HEK293T (cell line): ENCODE data around the gene KMT2C.
"Not testable (repeated sequence)": the region's sequence is repeated elsewhere in the genome, so short reads cannot be mapped to it uniquely, and the experiment has no call there.

ENCODE experiments used
- CTCF ChIA-PET: fragments of 350-600 bp; formaldehyde crosslinking; extraction: SDS; loops from one replicate; lab custom pipeline; 2021; ENCODE audit warnings: antibody characterized with exemption, inconsistent platforms; lab: Yijun Ruan, JAX
- POLR2A ChIA-PET: fragments of 350-600 bp; formaldehyde crosslinking; extraction: SDS; loops from one replicate; lab custom pipeline; 2020; ENCODE audit warnings: antibody characterized with exemption, inconsistent platforms; lab: Yijun Ruan, JAX
- DNase-seq: peaks from one replicate; pipeline ENCODE4 v3.0.0; 2012; ENCODE audit warnings: mixed read lengths; ENCODE audit errors: extremely low spot score
- ARNT ChIP-seq: fragments of 450-650 bp; IDR thresholded peaks from 2 replicates; pipeline ENCODE4 v1.6.1; 2017; ENCODE audit warnings: mild to moderate bottlenecking
- BHLHE40 ChIP-seq: fragments of 450-650 bp; IDR thresholded peaks from 2 replicates; pipeline ENCODE4 v1.6.1; 2016; ENCODE audit warnings: mild to moderate bottlenecking, moderate library complexity, borderline replicate concordance
- CTBP1 ChIP-seq: fragments of 450-650 bp; IDR thresholded peaks from 2 replicates; pipeline ENCODE4 v1.6.1; 2016; ENCODE audit warnings: borderline replicate concordance
- ELF4 ChIP-seq: fragments of 450-650 bp; IDR thresholded peaks from 2 replicates; pipeline ENCODE4 v1.6.1; 2017; ENCODE audit warnings: antibody characterized with exemption
- FOXA1 ChIP-seq: fragments of 450-650 bp; IDR thresholded peaks from 2 replicates; pipeline ENCODE4 v1.6.1; 2016; ENCODE audit warnings: mild to moderate bottlenecking
- FOXK2 ChIP-seq: fragments of 450-650 bp; IDR thresholded peaks from 2 replicates; pipeline ENCODE4 v1.6.1; 2016; ENCODE audit warnings: mild to moderate bottlenecking
- FOXM1 ChIP-seq: fragments of 450-650 bp; IDR thresholded peaks from 2 replicates; pipeline ENCODE4 v1.6.1; 2017; ENCODE audit warnings: mild to moderate bottlenecking, borderline replicate concordance
- HDGF ChIP-seq: fragments of 450-650 bp; IDR thresholded peaks from 2 replicates; pipeline ENCODE4 v1.6.1; 2017; ENCODE audit warnings: antibody characterized with exemption, borderline replicate concordance
- L3MBTL2 ChIP-seq: fragments of 450-650 bp; conservative IDR thresholded peaks from 2 replicates; pipeline ENCODE4 v1.6.1; 2016; ENCODE audit warnings: mild to moderate bottlenecking
- LEF1 ChIP-seq: fragments of 450-650 bp; IDR thresholded peaks from 2 replicates; pipeline ENCODE4 v1.6.1; 2017; ENCODE audit warnings: mild to moderate bottlenecking, borderline replicate concordance
- NFRKB ChIP-seq: fragments of 450-650 bp; IDR thresholded peaks from 2 replicates; pipeline ENCODE4 v1.6.1; 2016; ENCODE audit warnings: mild to moderate bottlenecking, moderate library complexity
- SP1 ChIP-seq: fragments of 450-650 bp; IDR thresholded peaks from 2 replicates; pipeline ENCODE4 v1.6.1; 2017
- SUZ12 ChIP-seq: fragments of 450-650 bp; IDR thresholded peaks from 2 replicates; pipeline ENCODE4 v1.6.1; 2016; ENCODE audit warnings: mild to moderate bottlenecking
- TARDBP ChIP-seq: fragments of 450-650 bp; IDR thresholded peaks from 2 replicates; pipeline ENCODE4 v1.6.1; 2016
- ZNF384 ChIP-seq: fragments of 450-650 bp; IDR thresholded peaks from 2 replicates; pipeline ENCODE4 v1.6.1; 2016
- TF ChIP-seq, protein P1 (sequence below): fragments of 450-650 bp; IDR thresholded peaks from 2 replicates; pipeline ENCODE4 v1.6.1; 2016

Gene KMT2C

DNA sequence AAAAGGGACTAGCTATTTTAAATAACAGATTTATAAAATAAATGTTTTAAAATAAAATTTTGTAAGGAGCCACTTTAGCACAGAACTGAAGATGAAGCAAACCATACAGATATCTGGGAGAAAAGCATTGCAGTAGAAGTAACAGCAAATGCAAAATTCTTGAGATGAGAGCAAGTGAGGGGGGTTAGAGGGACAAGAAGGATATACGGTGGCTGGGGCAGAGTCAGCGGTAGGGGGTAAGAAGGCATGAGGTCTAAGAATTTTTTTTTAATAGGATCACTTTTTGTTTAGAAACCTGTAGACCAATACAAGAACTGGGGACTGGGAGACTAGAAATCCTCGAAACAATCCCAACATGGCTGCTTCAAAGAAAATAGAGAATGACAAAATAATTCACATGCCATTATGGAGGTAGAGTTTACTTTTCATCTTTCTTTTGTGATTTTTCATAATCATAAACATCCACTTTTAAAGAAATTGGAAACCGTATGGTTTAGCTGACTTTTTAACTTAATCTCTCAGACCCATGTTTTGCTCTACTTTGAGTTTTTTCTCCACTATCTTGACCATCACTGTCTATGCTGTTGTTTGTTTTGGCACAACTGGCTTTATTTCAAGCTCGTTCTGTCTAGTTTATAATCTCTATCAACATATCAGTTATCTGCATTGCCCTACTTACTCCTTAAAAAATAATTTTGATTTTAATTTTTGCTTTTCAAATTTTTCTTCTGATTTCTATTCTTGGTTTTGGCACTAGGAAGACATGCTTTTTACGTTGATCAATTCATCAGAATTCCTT is 73.5 kb downstream of the KMT2C start:
- no peak for TF ChIP-seq FOXK2
- no peak for TF ChIP-seq ARNT
- TF ChIP-seq BHLHE40, result no peak
- TF ChIP-seq, protein P1, sequence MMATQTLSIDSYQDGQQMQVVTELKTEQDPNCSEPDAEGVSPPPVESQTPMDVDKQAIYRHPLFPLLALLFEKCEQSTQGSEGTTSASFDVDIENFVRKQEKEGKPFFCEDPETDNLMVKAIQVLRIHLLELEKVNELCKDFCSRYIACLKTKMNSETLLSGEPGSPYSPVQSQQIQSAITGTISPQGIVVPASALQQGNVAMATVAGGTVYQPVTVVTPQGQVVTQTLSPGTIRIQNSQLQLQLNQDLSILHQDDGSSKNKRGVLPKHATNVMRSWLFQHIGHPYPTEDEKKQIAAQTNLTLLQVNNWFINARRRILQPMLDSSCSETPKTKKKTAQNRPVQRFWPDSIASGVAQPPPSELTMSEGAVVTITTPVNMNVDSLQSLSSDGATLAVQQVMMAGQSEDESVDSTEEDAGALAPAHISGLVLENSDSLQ, result no peak
- no peak for TF ChIP-seq ELF4
- no peak for TF ChIP-seq NFRKB
- TF ChIP-seq FOXA1, result no peak
- no peak for TF ChIP-seq LEF1
- TF ChIP-seq HDGF, result no peak
- TF ChIP-seq TARDBP, result no peak
- no peak for TF ChIP-seq SP1
- no peak for TF ChIP-seq CTBP1
- no peak for TF ChIP-seq ZNF384
- TF ChIP-seq SUZ12, result no peak
- no peak for TF ChIP-seq L3MBTL2
- no peak for TF ChIP-seq FOXM1
- CTCF ChIA-PET, result no interaction called here
- DNase-seq, result no peak
- POLR2A ChIA-PET, result no interaction called here

DNA sequence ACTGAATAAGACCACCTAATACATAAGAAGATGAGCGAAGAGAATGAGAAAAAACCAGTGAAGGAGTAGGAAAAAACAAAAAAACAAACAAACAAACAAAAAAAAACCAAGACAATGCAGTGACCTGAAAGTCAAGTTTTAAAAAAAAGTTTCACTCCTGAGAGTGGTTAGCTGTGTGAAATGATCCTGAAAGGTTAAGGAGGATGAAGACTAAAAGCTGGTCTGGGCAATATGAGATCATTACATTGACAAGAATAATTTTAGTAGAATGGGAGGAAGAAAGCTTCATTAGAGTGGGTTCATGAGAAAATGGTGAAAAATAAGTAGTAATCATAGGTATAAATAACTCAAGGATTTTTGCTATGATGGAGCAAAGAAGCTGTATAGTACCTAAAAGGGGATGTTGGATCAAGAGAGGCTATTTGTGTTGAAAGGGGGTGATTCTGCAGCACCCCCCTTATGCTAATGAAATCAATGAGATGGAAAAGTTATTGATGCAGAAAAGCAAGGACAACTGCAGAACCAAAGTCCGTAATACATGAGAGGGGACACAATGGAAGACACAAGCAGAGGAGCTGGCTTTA is 80.2 kb downstream of the KMT2C start:
- TF ChIP-seq NFRKB (no peak), FOXA1 (no peak), HDGF (no peak), FOXM1 (no peak), SUZ12 (no peak), SP1 (no peak)
- POLR2A ChIA-PET, result no interaction called here
- DNase-seq, result no peak
- CTCF ChIA-PET, result interaction anchor here (0.6 to 0.8 kb wide), 2 partner anchors 16 to 340 kb away, joined by 3 read pairs; no protein-coding TSS in a partner anchor

DNA sequence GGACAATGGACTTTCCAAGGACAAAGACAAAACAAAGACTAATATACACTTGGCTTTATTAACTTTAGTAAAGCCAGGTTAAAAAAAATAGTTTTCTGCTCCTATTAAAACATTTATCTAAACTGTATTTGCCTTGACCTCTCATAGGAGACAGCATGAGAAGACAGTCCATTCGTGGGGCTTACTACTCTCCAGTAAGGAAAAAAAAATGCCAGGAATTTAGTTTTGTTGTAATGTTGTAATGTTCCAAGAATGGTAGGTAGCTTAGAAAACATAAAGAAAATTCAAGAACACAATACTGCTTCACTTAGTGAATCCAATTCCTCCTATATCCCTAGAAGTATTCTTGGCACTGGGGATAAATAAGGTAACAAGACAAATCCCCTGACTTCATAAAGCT is 81.7 kb downstream of the KMT2C start:
- ChIA-PET CTCF (no interaction called here), POLR2A (no interaction called here)
- no peak for TF ChIP-seq NFRKB
- TF ChIP-seq ARNT, result no peak
- no peak for TF ChIP-seq BHLHE40
- TF ChIP-seq FOXM1, result no peak
- TF ChIP-seq SUZ12, result no peak
- TF ChIP-seq HDGF, result no peak
- TF ChIP-seq, protein P1, result no peak
- TF ChIP-seq FOXA1, result no peak
- no peak for TF ChIP-seq SP1
- TF ChIP-seq LEF1, result no peak
- no peak for TF ChIP-seq ELF4
- TF ChIP-seq TARDBP, result no peak
- TF ChIP-seq FOXK2, result no peak
- no peak for TF ChIP-seq L3MBTL2
- TF ChIP-seq ZNF384, result no peak
- no peak for DNase-seq

DNA sequence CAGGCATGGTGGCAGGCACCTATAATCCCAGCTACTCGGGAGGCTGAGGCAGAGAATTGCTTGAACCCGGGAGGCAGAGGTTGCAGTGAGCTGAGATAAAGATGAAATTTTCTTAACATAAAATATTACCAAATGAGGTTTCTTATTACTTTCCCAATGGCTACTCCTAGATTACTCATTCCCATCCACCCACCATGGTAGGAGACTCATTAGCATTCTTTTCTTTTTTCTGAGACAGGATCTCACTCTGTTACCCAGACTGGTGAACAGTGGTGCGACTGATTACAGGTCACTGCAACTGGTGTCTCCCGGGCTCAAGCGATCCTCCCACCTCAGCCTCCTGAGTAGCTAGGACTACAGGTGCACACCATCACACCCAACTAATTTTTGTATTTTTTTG is 82.5 kb downstream of the KMT2C start:
- DNase-seq, POLR2A ChIA-PET, CTCF ChIA-PET: not testable (repeated sequence)

DNA sequence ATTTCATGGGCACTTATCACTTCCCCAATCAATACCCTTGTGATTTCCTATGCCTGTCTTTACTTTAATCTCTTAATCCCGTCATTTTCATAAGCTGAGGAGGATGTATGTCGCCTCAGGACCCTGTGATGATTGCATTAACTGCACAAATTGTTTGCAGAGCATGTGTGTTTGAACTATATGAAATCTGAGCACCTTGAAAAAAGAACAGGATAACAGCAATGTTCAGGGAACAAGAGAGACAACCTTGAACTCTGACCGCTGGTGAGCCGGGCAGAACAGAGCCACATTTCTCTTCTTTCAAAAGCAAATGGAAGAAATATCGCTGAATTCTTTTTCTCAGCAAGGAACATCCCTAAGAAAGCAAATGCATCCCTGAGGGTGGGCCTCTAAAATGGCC is 84.1 kb downstream of the KMT2C start:
- DNase-seq, POLR2A ChIA-PET, CTCF ChIA-PET: not testable (repeated sequence)

DNA sequence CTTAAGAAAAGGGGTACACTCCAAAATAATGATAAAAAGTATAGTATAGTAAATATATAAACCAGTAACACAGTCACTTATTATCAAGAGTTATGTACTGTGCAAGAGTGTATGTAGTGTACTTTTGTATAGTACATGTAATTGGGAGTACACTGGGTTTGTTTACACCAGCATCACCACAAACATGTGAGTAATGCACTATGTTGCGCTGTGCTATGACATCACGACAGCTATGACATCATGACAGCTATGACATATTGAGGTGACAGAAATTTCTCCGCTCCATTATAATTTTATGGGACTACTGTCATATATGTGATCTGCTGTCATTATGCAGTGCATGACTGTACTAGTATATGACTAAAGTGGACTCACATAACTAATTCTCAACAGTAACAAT is 84.6 kb downstream of the KMT2C start:
- ChIA-PET POLR2A (no interaction called here), CTCF (interaction anchor here (0.6 to 1.5 kb wide), 2 partner anchors 15 to 245 kb away, joined by 4 to 8 read pairs; no protein-coding TSS in a partner anchor)
- TF ChIP-seq, protein P1, result peak; percentile 47
- TF ChIP-seq TARDBP (peak; percentile 40; the same call in 1 of the 2 replicates), LEF1 (no peak), SP1 (no peak)
- no peak for DNase-seq

DNA sequence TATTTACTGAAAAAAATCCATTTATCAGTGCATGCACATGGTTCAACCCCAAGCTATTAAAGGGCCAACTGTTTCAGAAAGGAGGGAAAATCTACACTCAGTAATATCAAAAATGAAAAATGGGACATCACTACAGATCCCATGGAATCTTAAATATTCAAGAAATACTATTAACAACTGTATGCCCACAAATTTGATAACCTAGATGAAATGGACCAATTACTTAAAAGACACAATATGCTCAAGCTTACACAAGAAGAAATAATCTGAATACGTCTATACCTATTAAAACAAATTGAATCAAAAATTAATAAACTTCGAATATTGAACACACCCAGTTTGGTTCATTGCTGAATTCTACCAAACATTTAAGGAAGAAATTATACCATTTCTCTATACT is 87.9 kb downstream of the KMT2C start:
- ChIA-PET CTCF (no interaction called here), POLR2A (no interaction called here)
- TF ChIP-seq LEF1, result no peak
- DNase-seq, result no peak
